Trophoblast cell (in vitro differentiated cells and primary cell): ENCODE results near the gene INTS2.
"Not testable (repeated sequence)": the region's sequence is repeated elsewhere in the genome, so short reads cannot be mapped to it uniquely, and the experiment has no call there.

Experiments
- DNase-seq, 2 donors: peaks; one replicate each; pipeline ENCODE4 v3.0.0-alpha.2; 2016
- H2AFZ ChIP-seq: 2 replicates; pipeline ENCODE4 v1.6.1; 2013; ENCODE audit warnings: low read length, moderate library complexity, mild to moderate bottlenecking; ENCODE audit not compliant: insufficient read depth, poor library complexity
- H2AK5ac ChIP-seq: 2 replicates; pipeline ENCODE4 v1.6.1; 2013; ENCODE audit warnings: mild to moderate bottlenecking, low read length
- H2BK120ac ChIP-seq: 2 replicates; pipeline ENCODE4 v1.6.1; 2013; ENCODE audit warnings: low read length, mild to moderate bottlenecking, moderate library complexity; ENCODE audit not compliant: insufficient read depth, poor library complexity
- H2BK12ac ChIP-seq: 2 replicates; pipeline ENCODE4 v1.6.1; 2013; ENCODE audit warnings: mild to moderate bottlenecking, low read length, moderate library complexity
- H2BK5ac ChIP-seq: 2 replicates; pipeline ENCODE4 v1.6.1; 2013; ENCODE audit warnings: low read length, low read depth, moderate library complexity, mild to moderate bottlenecking; ENCODE audit not compliant: poor library complexity
- H3K14ac ChIP-seq: 2 replicates; pipeline ENCODE4 v1.6.1; 2013; ENCODE audit warnings: mild to moderate bottlenecking, low read length
- H3K18ac ChIP-seq: 2 replicates; pipeline ENCODE4 v1.6.1; 2013; ENCODE audit warnings: mild to moderate bottlenecking, low read length
- H3K23ac ChIP-seq: 2 replicates; pipeline ENCODE4 v1.6.1; 2013; ENCODE audit warnings: low read length
- H3K27ac ChIP-seq: 2 replicates; pipeline ENCODE4 v1.5.1; 2013; ENCODE audit warnings: low read depth, mild to moderate bottlenecking, inconsistent platforms, low read length, moderate library complexity
- H3K27me3 ChIP-seq: 2 replicates; pipeline ENCODE4 v1.6.1; 2013; ENCODE audit warnings: inconsistent platforms, mild to moderate bottlenecking, low read length, moderate library complexity; ENCODE audit not compliant: insufficient read depth
- H3K36me3 ChIP-seq, 2 experiments: 1 replicate in 1 of 2; 2 replicates in 1 of 2; pipeline ENCODE4 v1.6.1; 2013; ENCODE audit warnings: low read length in 2 of 2, mild to moderate bottlenecking in 2 of 2, moderate library complexity in 1 of 2; ENCODE audit not compliant: insufficient read depth in 2 of 2, control insufficient read depth in 1 of 2
- H3K4ac ChIP-seq: 2 replicates; pipeline ENCODE4 v1.6.1; 2013; ENCODE audit warnings: low read depth, mild to moderate bottlenecking, low read length, moderate library complexity
- H3K4me1 ChIP-seq, 2 experiments: 1 replicate in 1 of 2; 2 replicates in 1 of 2; pipeline ENCODE4 v1.6.1; 2013; ENCODE audit warnings: low read length in 2 of 2, mild to moderate bottlenecking in 2 of 2, moderate library complexity in 1 of 2; ENCODE audit not compliant: insufficient read depth in 2 of 2, control insufficient read depth in 1 of 2
- H3K4me2 ChIP-seq: 2 replicates; pipeline ENCODE4 v1.6.1; 2013; ENCODE audit warnings: inconsistent platforms, mild to moderate bottlenecking, low read length, moderate library complexity
- H3K4me3 ChIP-seq: 2 replicates; pipeline ENCODE4 v1.5.1; 2013; ENCODE audit warnings: mild to moderate bottlenecking, low read depth, low read length, inconsistent platforms
- H3K79me1 ChIP-seq: one replicate; pipeline ENCODE4 v1.6.1; 2013; ENCODE audit warnings: low read length
- H3K79me2 ChIP-seq: 2 replicates; pipeline ENCODE4 v1.6.1; 2013; ENCODE audit warnings: low read length, mild to moderate bottlenecking; ENCODE audit not compliant: control insufficient read depth, insufficient read depth, poor library complexity
- H3K9ac ChIP-seq: 2 replicates; pipeline ENCODE4 v1.6.1; 2013; ENCODE audit warnings: mild to moderate bottlenecking, low read length
- H3K9me3 ChIP-seq: 2 replicates; pipeline ENCODE4 v1.6.1; 2013; ENCODE audit warnings: low read depth, mild to moderate bottlenecking, control low read depth, inconsistent platforms, low read length; ENCODE audit not compliant: insufficient read depth
- H4K12ac ChIP-seq: 2 replicates; pipeline ENCODE4 v1.6.1; 2013; ENCODE audit warnings: low read depth, mild to moderate bottlenecking, low read length, moderate library complexity
- H4K8ac ChIP-seq: 2 replicates; pipeline ENCODE4 v1.6.1; 2013; ENCODE audit warnings: low read depth, mild to moderate bottlenecking, low read length, moderate library complexity
- H4K91ac ChIP-seq: one replicate; pipeline ENCODE4 v1.6.1; 2013; ENCODE audit warnings: low read depth, mild to moderate bottlenecking, low read length, moderate library complexity
- WGBS: extraction: QIAGEN DNeasy Blood & Tissue Kit; methylation state at CpG from one replicate; pipeline ENCODE4 v1.1.7; 2013; ENCODE audit warnings: missing lambda C conversion rate; ENCODE audit not compliant: insufficient read length, insufficient coverage; ENCODE audit errors: extremely low coverage; 5-methylcytosine and 5-hydroxymethylcytosine counted together

INTS2 gene

GRCh38 chr17:61863801-61864126, 64.0 kb downstream of the INTS2 start:
- H3K27me3 ChIP-seq = no peaks in the 10 kb centered on the region
- no peak overlapping the region for H3K4ac ChIP-seq
- no CpG with 5 or more reads among the region's 8 CpGs for WGBS

GRCh38 chr17:61862975-61863800, 64.6 kb downstream of the INTS2 start, which contains the start of gene BRIP1:
Gene BRIP1 (minus strand): TSS chr17:61863528. CDS start chr17:61861539, 1,989 bp downstream.
- Histone ChIP-seq H3K23ac (no peak within 1 kb of the TSS), H3K9me3 (no peaks in the 10 kb centered on the region)

More at GRCh38 chr17:61863801-61864126, 64.0 kb downstream of the INTS2 start:
- H2BK12ac ChIP-seq = no peak overlapping the region
- H4K12ac ChIP-seq = no peak overlapping the region
- H3K9ac ChIP-seq = peak overlapping the region; percentile 91
- no peak overlapping the region for H3K14ac ChIP-seq
- peaks cover 4 to 6% of the 10 kb centered on the region in 2 experiments for H3K36me3 ChIP-seq
- H3K79me1 ChIP-seq = peaks cover 4% of the 10 kb centered on the region
- DNase-seq = no peak
- peak overlapping the region; percentile 60 for H3K4me3 ChIP-seq
- H3K9me3 ChIP-seq = no peaks in the 10 kb centered on the region
- H3K23ac ChIP-seq = no peak overlapping the region
- H3K27ac ChIP-seq = peak overlapping the region; percentile 40
- H4K8ac ChIP-seq = peak overlapping the region; percentile 31
- peaks cover 3% of the 10 kb centered on the region for H3K79me2 ChIP-seq
- no peak overlapping the region for H2BK120ac ChIP-seq
- H2AK5ac ChIP-seq = no peak overlapping the region
- H3K18ac ChIP-seq = no peak overlapping the region
- no peaks in the 10 kb centered on the region for H3K4me1 ChIP-seq
- H4K91ac ChIP-seq = no peak overlapping the region
- no peak overlapping the region for H2BK5ac ChIP-seq
- H3K4me2 ChIP-seq = peak overlapping the region; percentile 83
- H2AFZ ChIP-seq = peak overlapping the region; percentile 56

GRCh38 chr17:61862105-61862574, 65.6 kb downstream of the INTS2 start:
- Histone ChIP-seq H3K36me3 (peaks cover 4 to 8% of the 10 kb centered on the region in 2 experiments), H4K91ac (no peak overlapping the region), H4K8ac (no peak overlapping the region), H3K9me3 (no peaks in the 10 kb centered on the region), H2BK120ac (no peak overlapping the region), H3K9ac (no peak overlapping the region), H3K18ac (no peak overlapping the region), H3K4me2 (peak overlapping the region; percentile 83), H3K79me1 (peaks cover 4% of the 10 kb centered on the region), H3K14ac (no peak overlapping the region), H2AFZ (no peak overlapping the region), H3K4me3 (no peak overlapping the region), H2AK5ac (no peak overlapping the region), H2BK12ac (no peak overlapping the region), H2BK5ac (no peak overlapping the region), H4K12ac (no peak overlapping the region), H3K4me1 (no peaks in the 10 kb centered on the region), H3K27me3 (no peaks in the 10 kb centered on the region), H3K4ac (no peak overlapping the region), H3K27ac (no peak overlapping the region), H3K79me2 (peaks cover 3% of the 10 kb centered on the region), H3K23ac (no peak overlapping the region)
- no CpG with 5 or more reads among the region's 1 CpG for WGBS
- peak in 1 of 2 donors; percentile 61 for DNase-seq

More at GRCh38 chr17:61862975-61863800, 64.6 kb downstream of the INTS2 start, which contains the start of gene BRIP1:
- Histone ChIP-seq H3K36me3 (peaks cover 4 to 6% of the 10 kb centered on the region in 2 experiments), H3K4me2 (peak within 1 kb of the TSS; percentile 83), H3K79me1 (peaks cover 4% of the 10 kb centered on the region), H2BK120ac (no peak within 1 kb of the TSS), H2BK12ac (no peak within 1 kb of the TSS), H3K4me3 (peak within 1 kb of the TSS; percentile 80), H2AFZ (peak within 1 kb of the TSS; percentile 86), H4K8ac (peak within 1 kb of the TSS; percentile 31), H3K79me2 (peaks cover 3% of the 10 kb centered on the region), H3K27me3 (no peaks in the 10 kb centered on the region), H3K4me1 (no peaks in the 10 kb centered on the region), H2AK5ac (no peak within 1 kb of the TSS), H3K14ac (peak within 1 kb of the TSS; percentile 61), H3K4ac (peak within 1 kb of the TSS; percentile 1), H4K91ac (peak within 1 kb of the TSS; percentile 32), H3K9ac (peak within 1 kb of the TSS; percentile 91), H3K18ac (peak within 1 kb of the TSS; percentile 28), H2BK5ac (peak within 1 kb of the TSS; percentile 26), H3K27ac (peak within 1 kb of the TSS; percentile 72), H4K12ac (no peak within 1 kb of the TSS)
- no CpG with 5 or more reads among the region's 43 CpGs for WGBS
- peak; percentile 91 to 94 for DNase-seq

- no CpG with 5 or more reads among the region's 10 CpGs for WGBS
- not testable (repeated sequence) for H2AFZ ChIP-seq, H2AK5ac ChIP-seq
Observed at GRCh38 chr17:61860397-61860796, 67.4 kb downstream of the INTS2 start.

More at GRCh38 chr17:61860397-61860796, 67.4 kb downstream of the INTS2 start:
- not testable (repeated sequence) for H4K91ac ChIP-seq, H3K79me1 ChIP-seq, H3K23ac ChIP-seq, H3K4ac ChIP-seq, H4K12ac ChIP-seq, DNase-seq, H2BK12ac ChIP-seq, H3K18ac ChIP-seq, H3K9ac ChIP-seq, H3K14ac ChIP-seq, H3K36me3 ChIP-seq, H3K27me3 ChIP-seq, H3K4me1 ChIP-seq, H3K9me3 ChIP-seq, H3K79me2 ChIP-seq, H2BK5ac ChIP-seq, H3K27ac ChIP-seq, H4K8ac ChIP-seq, H3K4me3 ChIP-seq, H3K4me2 ChIP-seq, H2BK120ac ChIP-seq
